Measurements from ENCODE around the gene RAP1A.
"Not testable (repeated sequence)": the region's sequence is repeated elsewhere in the genome, so short reads cannot be mapped to it uniquely, and the experiment has no call there.

Gene RAP1A

DNA sequence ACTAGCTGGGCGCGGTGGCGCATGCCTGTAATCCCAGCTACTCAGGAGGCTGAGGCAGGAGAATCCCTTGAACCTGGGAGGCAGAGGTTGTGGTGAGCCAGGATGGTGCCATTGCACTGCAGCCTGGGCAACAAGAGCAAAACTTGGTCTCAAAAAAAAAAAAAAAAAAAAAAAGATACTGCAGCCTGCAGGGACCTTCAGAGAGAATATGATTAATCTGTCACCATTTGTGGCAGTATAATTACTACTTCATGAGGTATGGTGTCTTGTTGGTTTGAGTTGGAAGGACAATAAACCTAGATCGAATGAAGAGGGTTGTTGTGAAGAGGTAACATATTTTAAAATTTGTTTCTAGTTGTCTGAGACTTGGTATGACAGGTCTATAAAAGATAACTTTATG lies 13.2 kb downstream of the RAP1A start:
- DNase-seq = not testable (repeated sequence)

DNA sequence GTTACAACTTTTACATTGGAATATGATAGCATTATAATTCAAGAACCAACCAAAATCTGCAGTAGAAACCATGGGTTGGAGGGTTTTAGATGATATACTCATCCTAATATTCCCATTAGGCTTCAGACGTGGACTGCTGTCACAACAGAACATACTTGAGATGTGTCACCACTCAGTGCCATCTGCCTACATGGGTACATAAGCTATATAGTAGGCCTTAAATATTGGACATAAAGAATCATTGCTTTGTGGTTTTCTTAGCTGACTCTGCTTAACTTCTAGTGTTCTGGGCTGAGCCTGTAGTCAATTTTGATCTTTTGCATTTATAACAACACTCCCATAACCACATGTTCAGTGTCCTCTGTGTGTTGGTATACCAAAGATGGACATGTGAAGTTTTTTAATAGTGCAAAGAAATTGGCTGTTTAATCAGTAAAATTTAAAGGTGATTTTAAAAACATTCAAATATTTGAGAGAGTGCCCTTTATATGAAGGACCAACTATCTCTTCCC lies 14.2 kb downstream of the RAP1A start:
- peak; percentile 23 for DNase-seq

DNA sequence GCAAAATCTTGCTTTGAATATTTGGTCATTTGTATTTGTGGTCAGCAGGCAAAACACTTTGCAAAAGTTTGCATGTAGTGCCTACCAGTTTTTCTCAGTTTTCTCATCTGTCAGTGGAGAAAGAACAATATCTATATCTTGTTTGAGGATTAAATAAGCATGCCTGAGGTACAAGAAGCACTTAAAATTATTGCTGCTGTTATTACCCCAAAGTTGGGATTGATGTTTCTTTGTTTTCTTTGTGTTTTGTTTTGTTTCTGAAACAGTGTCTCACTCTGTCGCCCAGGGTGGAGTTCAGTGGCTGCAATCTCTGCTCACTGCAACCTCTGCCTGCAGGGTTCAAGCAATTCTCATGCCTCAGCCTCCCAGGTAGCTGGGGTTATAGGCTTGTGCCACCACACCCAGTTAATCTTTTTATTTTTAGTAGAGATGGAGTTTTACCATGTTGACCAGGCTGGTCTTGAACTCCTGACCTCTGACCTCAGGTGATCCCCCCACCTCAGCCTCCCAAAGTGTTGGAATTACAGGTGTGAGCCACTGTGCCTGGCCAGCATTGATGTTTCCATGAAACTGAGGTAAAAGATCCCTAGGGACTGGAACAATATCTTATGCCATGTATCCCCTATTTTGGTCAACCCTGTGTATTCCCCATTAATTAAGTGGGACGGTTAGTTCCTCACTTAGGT lies 15.9 kb downstream of the RAP1A start:
- no peak for DNase-seq

DNA sequence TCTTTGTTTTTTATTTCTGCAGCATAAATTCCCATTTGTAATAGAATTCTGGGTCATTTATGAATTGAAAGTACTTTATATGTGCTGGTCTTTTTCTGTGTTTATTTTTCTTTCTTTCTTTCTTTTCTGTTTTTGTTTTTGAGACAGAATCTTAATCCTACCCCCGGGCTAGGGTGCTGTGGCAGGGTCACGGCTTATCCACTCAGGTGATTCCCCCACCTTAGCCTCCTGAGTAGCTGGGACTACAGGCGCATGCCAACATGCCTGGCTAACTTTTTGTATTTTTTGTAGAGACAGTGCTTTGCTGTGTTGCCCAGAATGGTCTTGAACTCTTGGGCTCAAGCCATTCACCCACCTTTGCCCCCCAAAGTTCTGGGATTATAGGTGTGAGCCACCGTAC lies 18.7 kb downstream of the RAP1A start:
- DNase-seq = no peak

DNA sequence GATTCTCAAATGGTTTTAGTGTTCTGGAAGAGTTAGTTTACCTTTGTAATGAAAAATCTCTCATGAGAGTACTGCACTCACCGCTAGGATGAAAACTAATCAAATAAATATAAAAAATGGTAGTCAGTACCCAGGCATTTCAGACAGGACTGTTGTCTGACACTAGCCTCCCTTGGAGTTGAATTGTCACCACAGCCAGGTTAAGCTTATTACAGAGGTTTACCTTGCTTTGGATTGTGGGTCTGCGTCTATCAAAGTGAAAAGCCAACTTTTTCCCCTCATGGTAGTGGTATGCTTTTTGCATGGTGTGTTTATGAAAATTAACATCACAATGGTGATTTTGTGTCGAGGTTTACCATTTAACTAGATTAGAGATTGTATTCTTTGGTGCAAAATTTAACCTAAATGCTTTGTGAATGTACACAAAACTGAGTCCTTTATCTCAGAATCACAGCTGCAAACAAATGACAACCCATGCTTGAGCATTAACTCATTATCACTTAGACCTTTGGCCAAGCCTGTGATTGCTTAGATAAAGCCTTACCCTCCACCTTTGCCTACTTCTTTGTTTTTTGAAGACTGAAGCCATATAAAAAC lies 20.1 kb downstream of the RAP1A start:
- peak; percentile 29 for DNase-seq

DNA sequence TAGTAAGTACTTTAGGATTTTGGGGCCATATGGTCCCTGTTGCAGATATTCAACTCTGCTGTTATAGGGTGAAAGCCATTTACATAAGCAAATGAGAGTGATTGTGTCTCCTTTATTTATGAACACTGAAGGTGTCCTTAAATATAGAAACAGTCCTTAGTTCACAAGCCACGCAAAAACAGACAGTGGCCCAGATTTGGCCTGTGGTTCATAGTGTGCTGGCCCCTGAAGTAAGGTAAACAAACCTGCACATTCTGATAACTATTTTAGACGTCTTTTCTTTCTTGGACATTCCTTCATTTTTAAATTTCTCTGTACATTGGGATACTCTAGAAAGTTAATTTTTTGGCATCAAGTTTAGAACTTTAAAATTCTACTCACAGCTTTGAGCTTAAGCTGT lies 23.5 kb downstream of the RAP1A start:
- no peak for DNase-seq

DNA sequence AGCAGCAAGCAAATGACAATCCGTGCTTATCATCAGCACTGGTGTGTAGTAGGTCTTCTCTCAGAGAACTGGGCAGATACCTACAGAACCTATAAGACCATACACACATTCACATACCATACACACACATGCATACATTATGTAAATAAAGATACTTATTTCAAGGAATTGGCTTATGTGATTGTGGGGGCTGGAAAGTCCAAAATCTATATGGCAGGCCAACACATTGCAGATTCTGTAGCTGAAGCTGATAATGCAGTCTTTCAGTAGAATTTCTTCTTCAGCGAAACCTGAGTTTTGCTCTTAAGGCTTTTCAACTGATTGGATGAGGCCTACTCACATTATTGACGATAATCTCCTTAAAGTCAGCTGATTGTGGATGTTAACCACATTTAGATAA lies 24.1 kb downstream of the RAP1A start:
- no peak for DNase-seq

DNA sequence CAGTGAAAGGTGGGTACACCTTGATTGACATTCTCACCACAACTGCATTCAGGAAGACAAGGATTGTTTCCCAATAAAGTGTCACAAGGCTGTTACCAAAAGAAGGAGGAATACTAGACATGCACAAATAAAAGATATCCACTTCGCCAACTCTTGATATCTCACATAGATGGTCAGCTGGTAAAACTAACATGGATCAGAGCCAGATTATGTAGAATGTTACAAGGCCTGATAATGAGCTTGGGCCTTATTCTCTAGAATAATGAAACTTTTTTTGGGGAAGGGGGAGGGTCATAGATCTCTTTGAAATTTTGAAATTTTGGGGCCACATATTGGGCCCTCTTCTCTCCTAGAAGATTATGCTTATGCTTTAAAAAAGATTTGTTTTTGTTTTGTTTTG lies 24.9 kb downstream of the RAP1A start:
- DNase-seq = no peak

DNA sequence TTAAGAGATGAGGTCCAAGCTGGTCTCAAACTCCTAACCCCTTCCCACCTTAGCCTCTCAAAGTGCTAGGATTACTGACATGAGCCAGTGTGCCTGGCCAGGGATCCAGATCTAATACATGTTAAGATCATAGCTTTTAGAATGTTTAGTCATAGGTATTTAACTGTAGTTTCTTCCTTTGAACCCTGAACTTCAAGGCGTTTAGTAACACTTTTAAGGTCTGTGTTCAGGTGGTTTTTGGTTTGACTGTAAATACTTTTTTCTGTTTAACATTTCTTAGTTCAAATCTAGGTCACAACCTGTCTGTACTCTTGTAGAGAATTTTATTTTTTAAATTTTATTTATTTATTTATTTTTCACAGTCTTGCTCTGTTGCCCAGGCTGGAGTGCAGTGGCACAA lies 28.1 kb downstream of the RAP1A start:
- no peak for DNase-seq

DNA sequence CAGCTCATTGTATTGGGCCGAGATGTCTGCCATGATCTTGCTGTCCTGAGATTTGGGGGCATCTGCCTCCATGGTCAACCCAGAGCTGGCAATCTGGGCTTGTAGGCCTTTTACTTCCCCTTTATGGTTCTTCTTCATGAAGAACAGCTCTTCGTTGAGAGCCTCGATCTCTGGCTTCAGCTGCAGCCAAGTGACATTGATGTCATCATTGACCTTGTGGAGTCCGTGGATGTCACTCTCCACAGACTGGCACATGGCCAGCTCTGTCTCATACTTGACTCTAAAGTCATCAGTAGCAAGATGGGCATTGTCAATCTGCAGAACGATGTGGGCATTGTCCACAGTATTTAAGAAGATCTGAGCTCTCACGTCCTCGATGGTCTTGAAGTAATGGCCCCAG lies 29.2 kb downstream of the RAP1A start:
- no peak for DNase-seq

DNA sequence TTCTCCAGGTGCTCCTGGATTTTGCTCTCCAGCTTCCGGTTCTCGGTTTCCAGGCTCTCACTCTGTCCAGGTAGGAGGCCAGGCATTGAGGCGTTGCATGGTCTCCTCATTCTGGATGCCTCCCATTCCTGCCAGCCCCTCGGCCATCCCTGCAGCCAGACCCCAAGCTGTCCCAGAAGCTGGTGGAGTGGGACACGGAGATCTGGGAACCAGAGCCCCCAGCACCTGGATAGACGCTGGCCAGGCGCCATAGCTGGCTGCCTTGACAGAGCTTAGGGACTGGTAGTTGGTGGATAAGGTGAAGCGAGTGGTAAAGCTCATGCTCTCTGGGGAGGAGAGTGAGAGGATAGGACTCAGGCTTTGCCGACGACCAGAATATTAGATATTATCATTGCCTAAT lies 29.6 kb downstream of the RAP1A start:
- no peak for DNase-seq

DNA sequence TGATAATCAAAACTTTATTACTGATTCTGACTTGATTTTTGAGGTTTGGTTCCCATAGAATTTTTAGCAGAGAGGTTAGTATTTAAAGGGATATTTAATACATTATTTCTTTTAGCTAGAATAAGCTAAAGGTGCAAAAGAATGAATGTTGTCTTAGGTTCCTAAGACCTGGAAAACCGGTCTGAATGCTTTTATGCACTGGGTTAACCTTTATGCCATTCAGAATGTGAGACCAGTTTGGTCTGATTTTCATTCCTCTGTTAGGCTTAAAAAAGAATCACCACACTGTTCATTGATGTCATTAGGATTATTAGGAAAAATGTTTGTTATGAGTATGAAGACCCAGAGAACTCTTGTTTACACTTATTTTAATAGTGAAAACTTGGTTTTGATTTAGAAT lies 30.1 kb downstream of the RAP1A start:
- DNase-seq = no peak

DNA sequence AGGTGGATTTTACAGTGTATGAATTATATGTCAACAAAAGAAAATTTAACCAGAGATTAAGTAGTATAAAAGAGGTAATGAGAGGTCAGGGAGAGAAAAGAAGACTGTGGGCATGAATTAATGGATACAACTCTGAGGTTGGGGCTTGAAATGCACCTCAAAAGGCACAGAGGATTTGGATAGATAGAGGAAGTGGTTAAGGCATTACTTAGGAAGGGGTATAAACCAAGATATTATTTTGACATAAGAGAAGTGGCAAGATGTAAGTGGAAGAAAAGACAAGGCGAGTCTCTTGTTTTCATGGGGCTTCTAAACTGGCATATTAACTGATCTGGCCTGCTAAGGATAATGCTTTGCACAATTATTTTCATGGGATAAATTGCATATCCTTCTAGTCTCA lies 34.1 kb downstream of the RAP1A start:
- DNase-seq = peak; percentile 33

DNA sequence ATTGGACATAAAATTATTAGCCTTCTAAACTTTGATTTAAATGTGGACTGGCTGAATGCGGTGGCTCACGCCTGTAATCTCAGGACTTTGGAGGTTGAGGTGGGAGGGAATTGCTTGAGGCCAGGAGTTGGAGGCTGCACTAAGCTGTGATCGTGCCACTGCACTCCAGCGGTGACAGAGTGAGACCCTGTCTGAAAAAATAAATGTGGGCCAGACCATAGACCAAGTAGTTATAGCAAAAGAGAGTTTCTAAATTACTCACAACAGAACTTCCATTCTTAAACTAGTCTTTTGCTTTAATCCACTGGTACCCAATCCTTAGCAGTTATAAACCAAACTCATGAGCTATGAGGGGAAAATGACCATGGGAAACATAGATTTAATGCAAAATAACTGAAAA lies 35.2 kb downstream of the RAP1A start:
- DNase-seq = no peak

DNA sequence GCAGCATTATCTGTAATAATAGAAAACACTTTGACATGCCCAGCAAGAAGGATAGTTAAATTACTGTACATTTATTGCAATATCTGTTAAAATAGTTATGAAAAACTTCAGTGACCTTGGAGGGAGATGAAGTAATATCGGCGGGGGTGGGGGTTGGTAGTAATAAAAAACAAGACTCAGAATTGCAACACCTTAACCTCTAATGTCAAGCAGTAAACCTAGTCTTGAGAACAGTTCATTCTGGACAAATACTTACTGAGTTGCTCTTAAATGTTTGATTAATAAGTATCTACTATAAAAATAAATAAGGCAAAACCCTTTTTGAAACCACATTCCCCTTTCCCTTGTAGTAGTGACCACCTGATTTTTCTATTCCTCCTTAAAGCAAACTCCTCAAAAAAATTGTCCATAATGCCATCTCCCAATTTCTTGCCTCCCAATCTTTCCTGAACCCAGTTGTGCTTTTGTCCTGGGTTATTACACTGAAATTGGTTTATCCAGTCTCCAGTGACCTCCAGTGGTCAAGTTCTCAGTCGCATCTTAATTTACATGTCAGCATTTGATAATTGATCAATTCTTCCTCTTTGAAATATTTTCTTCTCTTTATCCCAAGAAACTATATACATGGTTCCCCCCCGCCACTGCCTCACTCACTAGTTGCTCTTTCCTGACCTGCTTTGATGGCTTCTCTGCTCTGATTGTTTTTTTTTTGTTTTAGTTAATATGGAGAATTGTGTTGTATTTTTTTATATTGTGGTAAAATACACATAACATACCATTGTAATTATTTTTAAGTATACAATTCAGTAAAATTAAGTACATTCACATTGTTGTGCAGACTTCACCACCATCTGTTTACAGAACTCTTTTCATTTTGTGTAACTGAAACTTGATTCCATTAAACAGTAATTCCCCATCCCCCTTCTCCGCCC lies 36.8 kb downstream of the RAP1A start:
- peak; percentile 76 for DNase-seq

DNA sequence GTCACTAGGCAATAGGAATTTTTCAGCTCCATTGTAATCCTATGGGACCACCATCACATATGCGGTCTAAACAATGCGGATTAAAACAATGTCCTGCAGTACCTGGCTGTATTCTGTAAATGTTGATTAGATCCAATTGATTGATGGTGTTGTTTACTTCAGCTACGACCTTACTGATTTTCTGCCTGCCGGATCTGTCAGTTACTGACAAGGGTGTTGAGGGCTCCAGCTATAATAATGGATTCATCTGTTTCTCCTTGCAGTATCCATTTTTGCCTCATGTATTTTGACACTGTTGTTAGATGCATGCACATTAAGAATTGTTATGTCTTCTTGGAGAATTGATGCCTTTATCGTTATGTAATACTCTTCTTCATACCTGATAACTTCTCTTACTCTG lies 39.0 kb downstream of the RAP1A start:
- DNase-seq = no peak

DNA sequence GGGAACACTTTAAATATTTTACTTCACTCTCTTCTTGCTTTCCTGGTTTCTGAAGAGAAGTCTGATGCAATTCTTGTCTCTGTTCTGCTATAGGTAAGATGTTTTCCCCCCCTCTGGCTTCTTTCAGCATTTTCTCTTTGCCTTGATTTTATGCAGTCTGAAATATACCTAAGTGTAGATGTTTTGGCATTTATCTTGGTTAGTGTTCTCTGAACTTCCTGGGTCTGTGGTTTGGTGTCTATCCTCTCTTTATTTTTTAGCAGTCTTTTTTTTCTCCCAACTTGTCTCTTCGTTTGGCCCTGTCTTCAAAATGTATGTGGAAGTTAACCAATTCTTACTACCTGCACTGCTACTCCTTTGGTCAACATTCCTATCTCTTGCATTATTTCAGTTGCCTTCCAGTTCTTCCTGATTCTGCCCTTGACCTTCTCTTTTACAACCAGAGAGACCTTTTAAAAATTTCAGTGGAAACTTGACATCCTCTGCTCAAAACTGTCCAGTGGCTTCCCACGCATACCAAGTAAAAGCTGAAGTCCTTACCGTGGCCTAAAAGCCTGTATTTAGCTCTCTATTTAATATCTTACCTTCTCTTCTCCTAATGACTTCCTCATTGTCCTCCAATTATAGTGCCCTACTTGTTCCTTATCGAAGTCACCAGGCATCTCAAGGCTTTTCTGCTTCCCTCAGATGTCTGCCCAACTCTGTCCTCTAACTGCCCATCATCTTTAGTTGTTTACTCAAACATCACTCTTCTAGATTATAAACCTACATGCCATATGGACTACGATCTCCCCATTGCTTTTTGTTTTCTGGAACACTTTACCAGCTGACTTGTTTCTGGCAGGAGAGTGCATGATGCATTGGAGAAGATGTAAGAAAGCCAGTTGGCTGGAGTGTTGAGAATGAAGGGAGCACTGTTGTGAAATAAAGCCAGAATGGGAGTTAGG lies 40.9 kb downstream of the RAP1A start:
- peak; percentile 92 for DNase-seq

DNA sequence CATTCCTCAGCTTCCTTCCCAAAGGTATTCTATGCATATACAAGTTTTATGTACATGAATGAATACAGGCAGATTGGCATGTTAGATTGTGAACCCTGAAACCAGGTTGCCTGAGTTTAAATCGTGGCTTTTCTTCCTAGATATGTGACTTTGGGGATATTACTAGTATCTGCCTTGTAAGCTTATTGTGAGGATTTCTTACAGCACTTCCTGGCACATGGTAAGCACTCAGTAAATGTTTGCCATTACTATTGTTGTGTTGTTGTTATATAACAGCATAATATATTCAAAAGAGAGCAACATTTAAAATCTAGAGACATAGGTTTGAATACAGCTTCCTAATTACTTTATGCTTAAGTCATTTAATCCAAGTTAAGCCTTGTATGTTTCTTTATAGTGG lies 45.1 kb downstream of the RAP1A start:
- DNase-seq = peak; percentile 40

DNA sequence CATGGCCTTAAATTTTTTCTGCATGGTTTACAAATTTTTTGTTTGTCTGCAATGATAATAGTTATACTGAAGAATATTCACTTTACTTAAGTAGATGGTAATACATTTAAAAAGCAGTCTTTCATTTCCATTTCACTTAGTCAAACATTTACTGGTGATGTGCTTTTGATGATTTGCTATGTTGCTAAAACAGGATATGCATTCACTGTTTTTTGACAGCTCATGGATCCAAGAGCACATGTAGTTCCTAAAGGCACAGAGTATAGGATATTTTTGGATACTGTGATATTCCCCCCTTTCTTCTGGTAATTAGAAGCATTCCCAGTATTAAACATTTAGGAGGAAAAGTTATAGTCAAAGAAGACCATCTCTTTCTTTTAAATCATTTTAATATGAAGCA lies 45.9 kb downstream of the RAP1A start:
- no peak for DNase-seq

DNA sequence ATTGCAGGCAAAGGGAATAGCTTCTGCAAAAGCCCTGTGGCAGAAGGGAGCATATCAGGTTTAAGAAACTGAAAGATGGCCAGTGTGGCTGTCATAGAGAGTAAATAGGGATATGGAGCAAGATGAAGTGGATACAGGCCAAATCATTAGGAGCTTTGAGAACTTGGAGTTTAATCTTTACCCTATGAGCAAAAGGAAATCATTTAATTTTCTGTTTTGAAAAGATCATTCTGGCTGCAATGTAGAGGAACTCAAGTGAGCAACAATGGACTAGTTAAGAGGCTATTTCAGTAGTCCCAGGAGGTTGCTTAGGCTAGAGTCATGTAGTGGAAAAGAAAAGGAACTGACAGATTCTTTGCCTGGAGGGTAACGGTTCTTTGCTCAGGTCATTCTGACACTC lies 47.2 kb downstream of the RAP1A start:
- no peak for DNase-seq

DNA sequence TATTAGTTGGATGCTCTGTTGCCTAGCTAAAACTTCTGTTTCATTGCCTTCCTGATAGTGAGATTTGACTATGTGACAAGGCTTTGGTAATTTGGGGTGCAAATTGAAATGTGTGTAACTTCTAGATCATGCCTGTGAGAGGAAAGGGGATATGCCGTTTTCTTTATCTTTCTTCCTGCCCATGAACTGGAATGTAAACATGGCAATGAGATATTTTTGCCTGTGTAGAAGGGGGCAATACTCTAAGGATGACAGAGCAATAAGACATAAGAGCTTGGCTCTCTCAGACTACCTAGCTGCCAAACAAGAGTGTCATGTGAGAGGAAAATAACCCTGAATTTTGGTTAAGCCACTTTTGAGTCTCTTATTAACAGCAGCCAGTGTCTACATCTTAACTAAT lies 49.7 kb downstream of the RAP1A start:
- peak; percentile 21 for DNase-seq

DNA sequence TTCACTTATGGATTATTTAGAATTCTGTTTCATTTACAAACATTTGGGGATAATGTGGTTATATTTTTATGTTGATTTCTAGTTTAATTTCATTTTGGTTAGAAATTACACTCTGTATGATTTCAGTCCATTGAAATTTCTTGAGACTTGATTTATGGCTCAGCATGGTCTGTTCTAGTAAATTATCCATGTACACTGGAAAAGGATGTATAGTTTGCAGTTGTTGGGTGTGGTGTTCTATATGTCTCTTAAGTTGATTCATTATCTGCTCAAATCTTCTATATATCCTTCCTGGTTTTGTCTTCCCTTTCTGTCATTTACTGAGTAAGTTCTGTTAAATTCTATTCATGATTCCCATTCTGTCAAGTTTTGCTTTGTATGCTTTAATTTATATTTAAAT lies 52.3 kb downstream of the RAP1A start:
- no peak for DNase-seq

DNA sequence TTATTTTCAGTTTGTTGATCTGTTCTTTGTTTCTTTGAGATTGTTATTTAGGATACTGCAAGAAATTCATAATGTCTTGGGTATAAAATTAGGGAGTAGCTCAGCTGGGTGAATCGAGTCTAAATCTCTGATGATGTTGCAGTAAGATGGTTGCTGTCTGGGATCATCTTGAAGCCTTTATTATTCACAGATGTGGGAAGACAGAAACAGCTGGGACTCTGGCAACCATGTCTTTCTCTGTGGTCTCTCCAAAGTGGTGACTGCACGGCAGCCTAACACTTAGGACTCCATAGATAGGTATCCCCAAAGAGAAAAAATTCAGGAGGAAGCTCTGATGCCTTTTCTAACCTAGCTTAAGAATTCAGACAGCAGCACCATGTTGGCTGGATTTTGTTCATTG lies 52.7 kb downstream of the RAP1A start:
- DNase-seq = no peak

Data from OCI-M1 (cell line).